GM18873 (cell line): Measurements from ENCODE around the gene STK32C.

Experiments used
- ATAC-seq: cut with Tn5 transposase; IDR thresholded peaks from one replicate; pipeline ENCODE4 v1.9.1; 2021; ENCODE audit warnings: mild to moderate bottlenecking, moderate library complexity, moderate number of reproducible peaks; ENCODE audit not compliant: unreplicated experiment, low FRiP score

STK32C gene

GRCh38 chr10:132237396-132237795 is 70.4 kb downstream of the STK32C start:
- no peak for ATAC-seq

- no peak for ATAC-seq
Observed at GRCh38 chr10:132236881-132237280, 70.9 kb downstream of the STK32C start.

GRCh38 chr10:132236161-132236560 is 71.6 kb downstream of the STK32C start:
- ATAC-seq = no peak

- no peak for ATAC-seq
Observed at GRCh38 chr10:132234860-132235259, 72.9 kb downstream of the STK32C start.

- ATAC-seq = no peak
Observed at GRCh38 chr10:132233501-132234085, 74.2 kb downstream of the STK32C start.

- ATAC-seq = no peak
Observed at GRCh38 chr10:132232981-132233380, 74.8 kb downstream of the STK32C start.

- ATAC-seq = no peak
Observed at GRCh38 chr10:132232023-132232951, 75.5 kb downstream of the STK32C start.

GRCh38 chr10:132231656-132232022 is 76.1 kb downstream of the STK32C start:
- no peak for ATAC-seq

- ATAC-seq = no peak
Observed at GRCh38 chr10:132230557-132231210, 77.1 kb downstream of the STK32C start.

- ATAC-seq = no peak
Observed at GRCh38 chr10:132229834-132230556, 77.8 kb downstream of the STK32C start.

- no peak for ATAC-seq
Observed at GRCh38 chr10:132229096-132229495, 78.7 kb downstream of the STK32C start.

- no peak for ATAC-seq
Observed at GRCh38 chr10:132228616-132229015, 79.1 kb downstream of the STK32C start.

- ATAC-seq = no peak
Observed at GRCh38 chr10:132227851-132228390, 79.8 kb downstream of the STK32C start.

GRCh38 chr10:132226586-132227405 is 81.0 kb downstream of the STK32C start:
- ATAC-seq = no peak

- no peak for ATAC-seq
Observed at GRCh38 chr10:132225849-132226205, 81.9 kb downstream of the STK32C start.

GRCh38 chr10:132225073-132225848 is 82.5 kb downstream of the STK32C start:
- ATAC-seq = no peak

GRCh38 chr10:132224343-132225072 is 83.2 kb downstream of the STK32C start:
- no peak for ATAC-seq

GRCh38 chr10:132223611-132224342 is 84.0 kb downstream of the STK32C start:
- no peak for ATAC-seq
